Caco-2 (cell line): ENCODE results near the gene NUDT19. TPM values are rescaled to one million over a fixed set of nuclear protein-coding genes. Genes with fewer than 3 reads are reported as not detected.

Experiments
- BruUV-seq: library from RNA; stranded (reverse); fragments of 400-500 nt; replicated peaks from 2 replicates; lab custom pipeline; 2021; lab: Mats Ljungman, UMichigan
- CTCF ChIA-PET: fragments of 300-600 bp; sonication (Branson Sonifier 250); formaldehyde crosslinking; loops from one replicate; lab custom pipeline; 2022; ENCODE audit warnings: antibody characterized with exemption; lab: Charles Lee
- POLR2A ChIA-PET: fragments of 300-600 bp; sonication (Branson Sonifier 250); formaldehyde crosslinking; loops from one replicate; lab custom pipeline; 2022; ENCODE audit warnings: antibody characterized with exemption; lab: Charles Lee
- DNase-seq, 2 experiments: peaks; one replicate each; pipeline versions ENCODE4 v3.0.0 to v3.0.0-alpha.2; 2020 to 2022
- H3K27me3 ChIP-seq: replicated peaks from 2 replicates; pipeline ENCODE4 v1.6.0; 2011; ENCODE audit warnings: low read length; ENCODE audit not compliant: control insufficient read depth, insufficient read depth
- H3K36me3 ChIP-seq: 2 replicates; pipeline ENCODE4 v1.5.1; 2011; ENCODE audit warnings: low read length; ENCODE audit not compliant: control insufficient read depth, insufficient read depth
- H3K4me1 ChIP-seq: fragments of 250-450 bp; sonication (Bioruptor Pico); 2 replicates; pipeline ENCODE4 v1.5.1; 2020; ENCODE audit warnings: mild to moderate bottlenecking
- H3K4me3 ChIP-seq: 2 replicates; pipeline ENCODE4 v1.5.1; 2011; ENCODE audit warnings: low read depth, mild to moderate bottlenecking, control low read depth, low read length
- H3K9me3 ChIP-seq: fragments of 250-450 bp; sonication (Bioruptor Pico); 2 replicates; pipeline ENCODE4 v1.5.1; 2020; ENCODE audit warnings: mild to moderate bottlenecking, moderate library complexity
- H3K27ac Mint-ChIP-seq: one replicate; pipeline ENCODE4 v1.8.0; 2022; ENCODE audit warnings: mixed read lengths; ENCODE audit not compliant: unreplicated experiment
- H3K27me3 Mint-ChIP-seq: one replicate; pipeline ENCODE4 v1.8.0; 2022; ENCODE audit warnings: mixed read lengths; ENCODE audit not compliant: insufficient read depth, unreplicated experiment
- H3K36me3 Mint-ChIP-seq: one replicate; pipeline ENCODE4 v1.8.0; 2022; ENCODE audit warnings: mild to moderate bottlenecking, mixed read lengths; ENCODE audit not compliant: insufficient read depth, unreplicated experiment
- H3K4me1 Mint-ChIP-seq: one replicate; pipeline ENCODE4 v1.8.0; 2022; ENCODE audit warnings: low read depth, mixed read lengths; ENCODE audit not compliant: unreplicated experiment
- H3K4me3 Mint-ChIP-seq: one replicate; pipeline ENCODE4 v1.8.0; 2022; ENCODE audit warnings: mild to moderate bottlenecking, moderate library complexity, mixed read lengths; ENCODE audit not compliant: unreplicated experiment
- H3K9me3 Mint-ChIP-seq: one replicate; pipeline ENCODE4 v1.8.0; 2022; ENCODE audit warnings: mixed read lengths; ENCODE audit not compliant: unreplicated experiment
- CTCF ChIP-seq, 2 experiments: fragments of 200-600 bp in 1 of 2; IDR thresholded peaks; 1 replicate in 1 of 2; 2 replicates in 1 of 2; pipeline versions ENCODE4 v1.5.1 to v1.8.0; 2011 to 2022; ENCODE audit warnings: antibody characterized with exemption in 1 of 2, control low read depth in 1 of 2, inconsistent platforms in 1 of 2, low read depth in 1 of 2, low read length in 1 of 2, mild to moderate bottlenecking in 1 of 2, moderate library complexity in 1 of 2; ENCODE audit not compliant: insufficient read depth in 1 of 2, severe bottlenecking in 1 of 2, unreplicated experiment in 1 of 2
- intact Hi-C: fragments of 100-400 bp; cut with micrococcal nuclease; formaldehyde crosslinking; loops from one replicate; pipeline ENCODE4 v1.10.0; 2022; ENCODE audit not compliant: unreplicated experiment
- total RNA-seq: library from RNA; stranded (reverse); gene quantifications from 2 replicates; pipeline ENCODE4 v1.2.3, GENCODE V29; 2022

Gene NUDT19
- total RNA-seq, 1 experiment from 2014 or later = 24.4 TPM

GRCh38 chr19:32720216-32720935 is 28.8 kb downstream of the NUDT19 start:
- H3K4me3 Mint-ChIP-seq = no peak overlapping the region
- Histone ChIP-seq H3K36me3 (no peaks in the 10 kb centered on the region), H3K4me3 (no peak overlapping the region), H3K9me3 (peaks cover under 1% of the 10 kb centered on the region; the same call in 1 of the 2 replicates), H3K4me1 (peaks cover 7% of the 10 kb centered on the region; the same call in 1 of the 2 replicates), H3K27me3 (no peaks in the 10 kb centered on the region)
- DNase-seq = no peak
- H3K4me1 Mint-ChIP-seq = peaks cover 11% of the 10 kb centered on the region
- ChIA-PET POLR2A (no interaction called here), CTCF (no interaction called here)
- intact Hi-C loops = no loop called here
- BruUV-seq = no TSS peak
- no peaks in the 10 kb centered on the region for H3K27me3 Mint-ChIP-seq
- no peaks in the 10 kb centered on the region for H3K9me3 Mint-ChIP-seq
- H3K27ac Mint-ChIP-seq = no peak overlapping the region
- peaks cover 9% of the 10 kb centered on the region for H3K36me3 Mint-ChIP-seq
- no peak for TF ChIP-seq CTCF (IDR thresholded peaks at IDR 0.05; ENCODE audit: insufficient read depth in 1 of 2, low read depth in 1 of 2, low read length in 1 of 2, severe bottlenecking in 1 of 2, unreplicated experiment in 1 of 2)

- ChIA-PET CTCF (no interaction called here), POLR2A (no interaction called here)
- no peak for TF ChIP-seq CTCF (IDR thresholded peaks at IDR 0.05; ENCODE audit: insufficient read depth in 1 of 2, low read depth in 1 of 2, low read length in 1 of 2, severe bottlenecking in 1 of 2, unreplicated experiment in 1 of 2)
- no peak overlapping the region for H3K27ac Mint-ChIP-seq
- peaks cover 3% of the 10 kb centered on the region for H3K9me3 ChIP-seq
- H3K4me3 ChIP-seq = no peak overlapping the region
- peaks cover 7% of the 10 kb centered on the region; the same call in 1 of the 2 replicates for H3K4me1 ChIP-seq
- no peak overlapping the region for H3K4me3 Mint-ChIP-seq
- peaks cover 11% of the 10 kb centered on the region for H3K4me1 Mint-ChIP-seq
- H3K36me3 ChIP-seq = no peaks in the 10 kb centered on the region
- BruUV-seq = no TSS peak
- no peaks in the 10 kb centered on the region for H3K9me3 Mint-ChIP-seq
- DNase-seq = no peak
- intact Hi-C loops = no loop called here
- H3K27me3 Mint-ChIP-seq = no peaks in the 10 kb centered on the region
- H3K27me3 ChIP-seq = no peaks in the 10 kb centered on the region
- peaks cover 7% of the 10 kb centered on the region for H3K36me3 Mint-ChIP-seq
These were observed 29.3 kb downstream of the NUDT19 start for GRCh38 chr19:32720936-32721250.

- no peak for TF ChIP-seq CTCF (IDR thresholded peaks at IDR 0.05; ENCODE audit: insufficient read depth in 1 of 2, low read depth in 1 of 2, low read length in 1 of 2, severe bottlenecking in 1 of 2, unreplicated experiment in 1 of 2)
- Histone ChIP-seq H3K4me3 (no peak overlapping the region), H3K4me1 (no peaks in the 10 kb centered on the region), H3K27me3 (no peaks in the 10 kb centered on the region; the same call in 1 of the 2 replicates), H3K9me3 (no peaks in the 10 kb centered on the region), H3K36me3 (no peaks in the 10 kb centered on the region)
- H3K4me1 Mint-ChIP-seq = no peaks in the 10 kb centered on the region
- ChIA-PET POLR2A (interaction anchor here (0.6 kb wide), 1 partner anchor 134 kb away, joined by 6 read pairs; the partner anchor contains the start of gene SLC7A9), CTCF (interaction anchor here (0.6 kb wide), 1 partner anchor 17 kb away, joined by 6 read pairs; no protein-coding TSS in a partner anchor)
- no peaks in the 10 kb centered on the region for H3K27me3 Mint-ChIP-seq
- no peak overlapping the region for H3K27ac Mint-ChIP-seq
- no peaks in the 10 kb centered on the region for H3K36me3 Mint-ChIP-seq
- BruUV-seq = no TSS peak
- no peak for DNase-seq
- no peaks in the 10 kb centered on the region for H3K9me3 Mint-ChIP-seq
- intact Hi-C loops = no loop called here
- no peak overlapping the region for H3K4me3 Mint-ChIP-seq
These were observed 44.3 kb downstream of the NUDT19 start for GRCh38 chr19:32735936-32736335.
